ENCODE measurements around the gene POLRMT.

POLRMT gene

GRCh38 chr19:663682-664117, 30.4 kb upstream of the POLRMT start:
- in situ Hi-C loops (cut with MboI; ENCODE audit: low sequenced_read_pairs) = no loop called here

- in situ Hi-C loops (cut with MboI; ENCODE audit: low sequenced_read_pairs) = no loop called here
Observed at GRCh38 chr19:662962-663681, 29.8 kb upstream of the POLRMT start, which contains the start of gene RNF126. Gene RNF126, minus strand, starts transcription at chr19:663214. Its CDS starts 93 bp downstream, at chr19:663121.

DNA sequence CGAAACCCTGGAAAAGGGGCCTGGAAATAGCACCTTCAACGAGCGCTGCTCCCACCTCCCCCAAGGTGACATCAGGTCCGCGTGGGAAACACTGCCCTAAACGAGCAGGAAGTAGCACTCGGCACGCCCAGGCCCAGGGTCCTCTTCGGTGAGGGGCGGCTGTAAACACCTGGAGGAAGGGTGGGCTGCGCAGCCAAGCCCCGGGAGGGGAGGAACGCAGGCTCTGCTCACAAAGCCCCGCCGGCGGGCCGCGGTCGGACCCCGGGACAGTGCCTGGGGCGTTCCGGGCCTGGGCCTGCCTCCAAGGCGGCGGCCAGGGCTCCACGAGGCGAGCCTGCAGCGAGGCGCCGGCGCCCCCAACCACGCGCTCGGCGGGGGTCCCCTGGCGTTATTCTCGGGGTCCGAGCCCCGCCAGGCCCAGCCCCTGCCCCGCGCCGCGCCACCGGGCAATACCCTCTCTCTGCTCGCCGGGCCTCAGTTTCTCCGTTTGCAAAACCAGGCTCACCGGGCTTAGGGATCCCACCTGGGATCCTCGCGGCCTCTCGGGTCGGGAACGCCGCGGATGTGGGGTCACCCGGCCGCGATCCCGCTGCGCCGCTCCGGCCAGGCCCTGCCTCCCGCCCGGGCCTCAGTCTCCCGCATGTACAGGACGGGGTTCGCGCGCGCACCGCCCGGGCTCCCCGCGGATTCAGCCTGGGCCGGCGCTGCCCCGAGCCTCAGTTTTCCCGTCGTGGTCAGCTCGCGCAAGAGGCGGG, 29.0 kb upstream of the POLRMT start:
- in situ Hi-C loops (cut with MboI; ENCODE audit: low sequenced_read_pairs) = no loop called here

- in situ Hi-C loops (cut with MboI; ENCODE audit: low sequenced_read_pairs) = no loop called here
Observed at GRCh38 chr19:661427-662196, 28.3 kb upstream of the POLRMT start.

- in situ Hi-C loops (cut with MboI; ENCODE audit: low sequenced_read_pairs) = no loop called here
Observed at GRCh38 chr19:660793-661426, 27.6 kb upstream of the POLRMT start.

GRCh38 chr19:658916-659839, 25.8 kb upstream of the POLRMT start:
- in situ Hi-C loops (cut with MboI; ENCODE audit: low sequenced_read_pairs) = no loop called here

DNA sequence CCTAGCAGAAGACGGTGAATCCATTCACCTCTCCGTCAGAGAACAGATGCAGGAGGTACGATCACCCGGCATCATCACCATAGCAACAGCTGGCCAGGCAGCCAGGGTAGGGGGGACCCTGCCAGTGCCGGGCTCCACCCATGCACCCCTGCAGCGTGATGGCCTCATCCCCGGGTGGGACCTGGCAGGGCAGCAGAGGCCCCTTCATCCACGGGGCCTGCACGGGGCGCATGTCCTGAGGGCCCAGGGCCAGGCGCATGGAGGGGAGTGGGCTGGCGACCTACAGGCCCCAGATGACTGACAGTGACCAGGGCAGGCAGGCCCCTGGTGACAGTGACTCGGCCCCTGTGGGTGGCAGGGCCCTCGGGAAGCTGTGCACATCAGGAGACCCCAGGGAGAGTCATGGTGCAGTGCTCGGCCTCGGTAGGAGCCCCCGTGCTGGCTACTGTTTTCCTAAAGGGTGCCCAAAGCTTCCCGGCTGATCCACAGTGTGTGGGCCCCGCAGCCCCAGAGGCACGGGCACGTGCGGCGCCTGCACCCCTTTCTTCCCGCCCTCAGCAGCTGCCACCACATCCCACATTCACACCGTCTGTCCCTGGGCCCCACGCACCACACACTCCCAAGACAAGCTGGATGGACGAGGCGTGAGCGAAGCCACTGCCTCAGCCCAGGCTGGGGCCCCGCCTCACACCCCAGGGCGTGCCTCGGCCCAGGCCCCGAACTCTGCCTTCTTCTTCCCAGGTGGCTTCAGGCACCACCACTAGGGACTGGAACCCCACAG, 24.9 kb upstream of the POLRMT start:
- in situ Hi-C loops (cut with MboI; ENCODE audit: low sequenced_read_pairs) = no loop called here

GRCh38 chr19:657611-658010, 24.3 kb upstream of the POLRMT start:
- in situ Hi-C loops (cut with MboI; ENCODE audit: low sequenced_read_pairs) = no loop called here

- in situ Hi-C loops (cut with MboI; ENCODE audit: low sequenced_read_pairs) = no loop called here
Observed at GRCh38 chr19:656751-657559, 23.6 kb upstream of the POLRMT start.

- in situ Hi-C loops (cut with MboI; ENCODE audit: low sequenced_read_pairs) = no loop called here
Observed at GRCh38 chr19:655691-656090, 22.4 kb upstream of the POLRMT start.

- in situ Hi-C loops (cut with MboI; ENCODE audit: low sequenced_read_pairs) = no loop called here
Observed at GRCh38 chr19:653425-653824, 20.1 kb upstream of the POLRMT start.

GRCh38 chr19:652467-653389, 19.4 kb upstream of the POLRMT start:
- in situ Hi-C loops (cut with MboI; ENCODE audit: low sequenced_read_pairs) = no loop called here

DNA sequence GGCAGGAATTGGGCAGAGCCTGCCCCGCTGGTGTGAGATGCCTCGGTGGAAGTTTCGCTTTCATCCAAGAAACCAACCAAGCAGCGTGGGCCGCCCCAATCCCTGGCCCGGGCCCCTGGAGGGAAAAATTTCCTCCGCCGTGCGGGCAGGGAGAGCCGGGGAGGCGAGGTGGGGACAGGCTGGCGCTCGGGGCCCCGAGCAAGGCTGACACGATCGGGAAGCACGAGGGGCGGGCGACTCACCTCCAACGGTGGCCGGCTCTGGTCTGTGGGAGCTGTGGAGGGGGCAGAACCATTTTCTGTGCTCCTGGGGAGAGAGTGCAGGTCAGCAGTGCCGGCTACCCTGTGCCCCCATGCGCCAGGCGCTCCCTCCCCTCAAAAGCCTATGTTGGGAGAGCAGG, 18.7 kb upstream of the POLRMT start:
- in situ Hi-C loops (cut with MboI; ENCODE audit: low sequenced_read_pairs) = no loop called here

GRCh38 chr19:651114-651818, 17.9 kb upstream of the POLRMT start:
- in situ Hi-C loops (cut with MboI; ENCODE audit: low sequenced_read_pairs) = no loop called here

DNA sequence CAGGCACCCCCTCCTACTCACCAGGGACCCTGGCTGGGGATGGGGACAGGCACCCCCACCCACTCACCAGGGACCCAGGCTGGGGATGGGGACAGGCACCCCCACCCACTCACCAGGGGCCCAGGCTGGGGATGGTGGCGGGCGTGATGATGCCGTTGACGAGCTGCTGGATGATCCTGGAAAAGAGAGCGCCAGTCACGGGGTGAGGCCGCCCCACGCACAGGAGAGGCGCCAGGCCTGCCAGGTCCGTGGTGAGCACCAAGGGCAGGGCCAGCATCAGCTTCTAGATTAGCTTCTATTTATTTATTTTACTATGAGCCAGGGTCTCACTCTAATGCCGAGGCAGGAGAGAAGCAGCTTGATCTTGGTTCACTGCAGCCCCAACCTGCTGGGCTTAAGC, 16.8 kb upstream of the POLRMT start:
- in situ Hi-C loops (cut with MboI; ENCODE audit: low sequenced_read_pairs) = no loop called here

GRCh38 chr19:648904-649801, 15.8 kb upstream of the POLRMT start:
- in situ Hi-C loops (cut with MboI; ENCODE audit: low sequenced_read_pairs) = no loop called here
